Trophoblast cell (in vitro differentiated cells and primary cell): ENCODE data around the gene MTMR1.

Source experiments
- DNase-seq, 2 donors: peaks; one replicate each; pipeline ENCODE4 v3.0.0-alpha.2; 2016
- H2AFZ ChIP-seq: 2 replicates; pipeline ENCODE4 v1.6.1; 2013; ENCODE audit warnings: low read length, moderate library complexity, mild to moderate bottlenecking; ENCODE audit not compliant: insufficient read depth, poor library complexity
- H2AK5ac ChIP-seq: 2 replicates; pipeline ENCODE4 v1.6.1; 2013; ENCODE audit warnings: mild to moderate bottlenecking, low read length
- H2BK120ac ChIP-seq: 2 replicates; pipeline ENCODE4 v1.6.1; 2013; ENCODE audit warnings: low read length, mild to moderate bottlenecking, moderate library complexity; ENCODE audit not compliant: insufficient read depth, poor library complexity
- H2BK12ac ChIP-seq: 2 replicates; pipeline ENCODE4 v1.6.1; 2013; ENCODE audit warnings: mild to moderate bottlenecking, low read length, moderate library complexity
- H2BK5ac ChIP-seq: 2 replicates; pipeline ENCODE4 v1.6.1; 2013; ENCODE audit warnings: low read length, low read depth, moderate library complexity, mild to moderate bottlenecking; ENCODE audit not compliant: poor library complexity
- H3K14ac ChIP-seq: 2 replicates; pipeline ENCODE4 v1.6.1; 2013; ENCODE audit warnings: mild to moderate bottlenecking, low read length
- H3K18ac ChIP-seq: 2 replicates; pipeline ENCODE4 v1.6.1; 2013; ENCODE audit warnings: mild to moderate bottlenecking, low read length
- H3K23ac ChIP-seq: 2 replicates; pipeline ENCODE4 v1.6.1; 2013; ENCODE audit warnings: low read length
- H3K27ac ChIP-seq: 2 replicates; pipeline ENCODE4 v1.5.1; 2013; ENCODE audit warnings: low read depth, mild to moderate bottlenecking, inconsistent platforms, low read length, moderate library complexity
- H3K27me3 ChIP-seq: 2 replicates; pipeline ENCODE4 v1.6.1; 2013; ENCODE audit warnings: inconsistent platforms, mild to moderate bottlenecking, low read length, moderate library complexity; ENCODE audit not compliant: insufficient read depth
- H3K36me3 ChIP-seq, 2 experiments: 1 replicate in 1 of 2; 2 replicates in 1 of 2; pipeline ENCODE4 v1.6.1; 2013; ENCODE audit warnings: low read length in 2 of 2, mild to moderate bottlenecking in 2 of 2, moderate library complexity in 1 of 2; ENCODE audit not compliant: insufficient read depth in 2 of 2, control insufficient read depth in 1 of 2
- H3K4ac ChIP-seq: 2 replicates; pipeline ENCODE4 v1.6.1; 2013; ENCODE audit warnings: low read depth, mild to moderate bottlenecking, low read length, moderate library complexity
- H3K4me1 ChIP-seq, 2 experiments: 1 replicate in 1 of 2; 2 replicates in 1 of 2; pipeline ENCODE4 v1.6.1; 2013; ENCODE audit warnings: low read length in 2 of 2, mild to moderate bottlenecking in 2 of 2, moderate library complexity in 1 of 2; ENCODE audit not compliant: insufficient read depth in 2 of 2, control insufficient read depth in 1 of 2
- H3K4me2 ChIP-seq: 2 replicates; pipeline ENCODE4 v1.6.1; 2013; ENCODE audit warnings: inconsistent platforms, mild to moderate bottlenecking, low read length, moderate library complexity
- H3K4me3 ChIP-seq: 2 replicates; pipeline ENCODE4 v1.5.1; 2013; ENCODE audit warnings: mild to moderate bottlenecking, low read depth, low read length, inconsistent platforms
- H3K79me1 ChIP-seq: one replicate; pipeline ENCODE4 v1.6.1; 2013; ENCODE audit warnings: low read length
- H3K79me2 ChIP-seq: 2 replicates; pipeline ENCODE4 v1.6.1; 2013; ENCODE audit warnings: low read length, mild to moderate bottlenecking; ENCODE audit not compliant: control insufficient read depth, insufficient read depth, poor library complexity
- H3K9ac ChIP-seq: 2 replicates; pipeline ENCODE4 v1.6.1; 2013; ENCODE audit warnings: mild to moderate bottlenecking, low read length
- H3K9me3 ChIP-seq: 2 replicates; pipeline ENCODE4 v1.6.1; 2013; ENCODE audit warnings: low read depth, mild to moderate bottlenecking, control low read depth, inconsistent platforms, low read length; ENCODE audit not compliant: insufficient read depth
- H4K12ac ChIP-seq: 2 replicates; pipeline ENCODE4 v1.6.1; 2013; ENCODE audit warnings: low read depth, mild to moderate bottlenecking, low read length, moderate library complexity
- H4K8ac ChIP-seq: 2 replicates; pipeline ENCODE4 v1.6.1; 2013; ENCODE audit warnings: low read depth, mild to moderate bottlenecking, low read length, moderate library complexity
- H4K91ac ChIP-seq: one replicate; pipeline ENCODE4 v1.6.1; 2013; ENCODE audit warnings: low read depth, mild to moderate bottlenecking, low read length, moderate library complexity
- WGBS: extraction: QIAGEN DNeasy Blood & Tissue Kit; methylation state at CpG from one replicate; pipeline ENCODE4 v1.1.7; 2013; ENCODE audit warnings: missing lambda C conversion rate; ENCODE audit not compliant: insufficient read length, insufficient coverage; ENCODE audit errors: extremely low coverage; 5-methylcytosine and 5-hydroxymethylcytosine counted together

The MTMR1 gene

GRCh38 chrX:150648296-150648940 lies 44.8 kb upstream of the MTMR1 start:
- no peak for DNase-seq
- H3K27me3 ChIP-seq: no peaks in the 10 kb centered on the region
- H3K9me3 ChIP-seq: no peaks in the 10 kb centered on the region
- no CpG with 5 or more reads among the region's 4 CpGs for WGBS
- no peak overlapping the region for H3K4me2 ChIP-seq
- no peaks in the 10 kb centered on the region for H3K79me2 ChIP-seq
- no peak overlapping the region for H3K4ac ChIP-seq
- no peak overlapping the region for H3K4me3 ChIP-seq
- no peak overlapping the region for H3K18ac ChIP-seq
- H4K8ac ChIP-seq: no peak overlapping the region
- no peak overlapping the region for H2AFZ ChIP-seq
- no peak overlapping the region for H2BK12ac ChIP-seq
- H3K79me1 ChIP-seq: no peaks in the 10 kb centered on the region
- H4K91ac ChIP-seq: no peak overlapping the region
- H3K4me1 ChIP-seq: no peaks in the 10 kb centered on the region
- H4K12ac ChIP-seq: no peak overlapping the region
- H2BK120ac ChIP-seq: no peak overlapping the region
- H2AK5ac ChIP-seq: no peak overlapping the region
- no peak overlapping the region for H3K23ac ChIP-seq
- no peaks in the 10 kb centered on the region for H3K36me3 ChIP-seq
- no peak overlapping the region for H2BK5ac ChIP-seq
- no peak overlapping the region for H3K14ac ChIP-seq
- H3K27ac ChIP-seq: no peak overlapping the region
- no peak overlapping the region for H3K9ac ChIP-seq

GRCh38 chrX:150649096-150649870 lies 43.9 kb upstream of the MTMR1 start:
- no peaks in the 10 kb centered on the region for H3K79me1 ChIP-seq
- H3K9ac ChIP-seq: no peak overlapping the region

GRCh38 chrX:150651906-150652305 lies 41.3 kb upstream of the MTMR1 start:
- Histone ChIP-seq H3K14ac (no peak overlapping the region), H4K91ac (no peak overlapping the region), H3K9me3 (no peaks in the 10 kb centered on the region), H3K4me1 (no peaks in the 10 kb centered on the region), H3K4me2 (no peak overlapping the region), H4K12ac (no peak overlapping the region), H4K8ac (no peak overlapping the region), H2BK5ac (no peak overlapping the region), H3K4me3 (no peak overlapping the region), H2BK12ac (no peak overlapping the region), H3K79me2 (no peaks in the 10 kb centered on the region), H3K23ac (no peak overlapping the region), H3K9ac (no peak overlapping the region), H3K36me3 (no peaks in the 10 kb centered on the region), H3K27ac (no peak overlapping the region), H2AFZ (no peak overlapping the region), H3K18ac (no peak overlapping the region), H3K27me3 (no peaks in the 10 kb centered on the region), H2BK120ac (no peak overlapping the region), H2AK5ac (no peak overlapping the region), H3K4ac (no peak overlapping the region), H3K79me1 (no peaks in the 10 kb centered on the region)
- no CpG with 5 or more reads among the region's 2 CpGs for WGBS
- DNase-seq: no peak

More at GRCh38 chrX:150649096-150649870, 43.9 kb upstream of the MTMR1 start:
- Histone ChIP-seq H3K14ac (no peak overlapping the region), H3K4me3 (no peak overlapping the region), H3K23ac (no peak overlapping the region), H3K36me3 (no peaks in the 10 kb centered on the region), H3K4me2 (no peak overlapping the region), H3K9me3 (no peaks in the 10 kb centered on the region), H4K12ac (no peak overlapping the region), H3K4ac (no peak overlapping the region), H2AFZ (no peak overlapping the region), H3K4me1 (no peaks in the 10 kb centered on the region), H2BK12ac (no peak overlapping the region), H2AK5ac (no peak overlapping the region), H2BK120ac (no peak overlapping the region), H3K79me2 (no peaks in the 10 kb centered on the region), H2BK5ac (no peak overlapping the region), H4K91ac (no peak overlapping the region), H3K18ac (no peak overlapping the region), H4K8ac (no peak overlapping the region), H3K27ac (no peak overlapping the region), H3K27me3 (no peaks in the 10 kb centered on the region)
- no CpG with 5 or more reads among the region's 8 CpGs for WGBS
- DNase-seq: peak in 1 of 2 donors; percentile 67

- no peak overlapping the region for H2BK120ac ChIP-seq
- no peak overlapping the region for H3K4me2 ChIP-seq
- no peak overlapping the region for H2BK12ac ChIP-seq
- no CpG with 5 or more reads among the region's 2 CpGs for WGBS
- H2AK5ac ChIP-seq: no peak overlapping the region
- peaks cover 0 to 2% of the 10 kb centered on the region in 2 experiments for H3K36me3 ChIP-seq
- H3K4me3 ChIP-seq: no peak overlapping the region
- H3K18ac ChIP-seq: no peak overlapping the region
- no peak overlapping the region for H3K27ac ChIP-seq
- H3K4me1 ChIP-seq: no peaks in the 10 kb centered on the region
- DNase-seq: no peak
- H4K12ac ChIP-seq: no peak overlapping the region
- no peaks in the 10 kb centered on the region for H3K79me1 ChIP-seq
- no peak overlapping the region for H4K91ac ChIP-seq
- H3K79me2 ChIP-seq: no peaks in the 10 kb centered on the region
- no peak overlapping the region for H2BK5ac ChIP-seq
- no peak overlapping the region for H3K4ac ChIP-seq
- no peak overlapping the region for H3K23ac ChIP-seq
- no peak overlapping the region for H3K9ac ChIP-seq
- no peak overlapping the region for H3K14ac ChIP-seq
- H2AFZ ChIP-seq: no peak overlapping the region
- no peak overlapping the region for H4K8ac ChIP-seq
- H3K9me3 ChIP-seq: no peaks in the 10 kb centered on the region
- no peaks in the 10 kb centered on the region for H3K27me3 ChIP-seq
Observed at GRCh38 chrX:150655788-150656187, 37.4 kb upstream of the MTMR1 start.
